ENCODE results near the gene BCL11B. TPM values are rescaled to one million over a fixed set of nuclear protein-coding genes. Genes with fewer than 3 reads are reported as not detected.

The BCL11B gene
- total RNA-seq, 1 experiment from 2014 or later, result 0.05 TPM

DNA sequence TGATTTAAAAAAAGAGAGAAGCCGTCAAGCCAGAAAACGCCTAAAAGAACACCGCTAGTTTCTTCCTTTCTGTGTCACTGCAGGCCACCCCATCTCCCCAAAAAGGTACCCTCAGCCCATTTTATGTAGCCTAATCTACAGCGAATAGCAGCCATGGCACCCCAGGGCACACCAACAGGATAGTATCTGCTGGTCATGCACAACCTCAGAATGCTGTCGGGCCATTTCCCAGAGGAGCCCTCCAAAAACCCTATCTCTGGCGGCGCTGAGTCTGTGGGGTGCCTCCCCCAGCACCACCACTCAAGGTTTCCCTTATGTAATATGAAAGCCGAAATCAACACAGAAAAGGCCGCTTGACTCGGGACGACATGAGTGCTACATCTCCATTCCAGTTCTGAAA, 98.9 kb downstream of the BCL11B start:
- Mint-ChIP-seq H3K27me3 (ENCODE audit: insufficient read depth, unreplicated experiment) (peaks cover 8% of the 10 kb centered on the region), H3K27ac (ENCODE audit: unreplicated experiment) (no peak overlapping the region), H3K4me1 (ENCODE audit: low read depth, unreplicated experiment) (no peaks in the 10 kb centered on the region), H3K4me3 (ENCODE audit: unreplicated experiment) (no peak overlapping the region), H3K36me3 (ENCODE audit: insufficient read depth, unreplicated experiment) (no peaks in the 10 kb centered on the region), H3K9me3 (ENCODE audit: unreplicated experiment) (no peaks in the 10 kb centered on the region)
- peaks cover 2% of the 10 kb centered on the region for H3K27me3 ChIP-seq (replicated peaks; ENCODE audit: control insufficient read depth, insufficient read depth, low read length)
- H3K36me3 ChIP-seq (ENCODE audit: control insufficient read depth, insufficient read depth, low read length), result no peaks in the 10 kb centered on the region
- H3K4me3 ChIP-seq (ENCODE audit: low read depth, low read length), result no peak overlapping the region
- DNase-seq, result no peak
- H3K9me3 ChIP-seq, result no peaks in the 10 kb centered on the region
- no TSS peak for BruUV-seq (replicated peaks)
- H3K4me1 ChIP-seq, result no peaks in the 10 kb centered on the region
- CTCF ChIA-PET, result no interaction called here
- POLR2A ChIA-PET, result no interaction called here
- intact Hi-C loops (cut with micrococcal nuclease; ENCODE audit: unreplicated experiment), result no loop called here
- TF ChIP-seq, protein P1, sequence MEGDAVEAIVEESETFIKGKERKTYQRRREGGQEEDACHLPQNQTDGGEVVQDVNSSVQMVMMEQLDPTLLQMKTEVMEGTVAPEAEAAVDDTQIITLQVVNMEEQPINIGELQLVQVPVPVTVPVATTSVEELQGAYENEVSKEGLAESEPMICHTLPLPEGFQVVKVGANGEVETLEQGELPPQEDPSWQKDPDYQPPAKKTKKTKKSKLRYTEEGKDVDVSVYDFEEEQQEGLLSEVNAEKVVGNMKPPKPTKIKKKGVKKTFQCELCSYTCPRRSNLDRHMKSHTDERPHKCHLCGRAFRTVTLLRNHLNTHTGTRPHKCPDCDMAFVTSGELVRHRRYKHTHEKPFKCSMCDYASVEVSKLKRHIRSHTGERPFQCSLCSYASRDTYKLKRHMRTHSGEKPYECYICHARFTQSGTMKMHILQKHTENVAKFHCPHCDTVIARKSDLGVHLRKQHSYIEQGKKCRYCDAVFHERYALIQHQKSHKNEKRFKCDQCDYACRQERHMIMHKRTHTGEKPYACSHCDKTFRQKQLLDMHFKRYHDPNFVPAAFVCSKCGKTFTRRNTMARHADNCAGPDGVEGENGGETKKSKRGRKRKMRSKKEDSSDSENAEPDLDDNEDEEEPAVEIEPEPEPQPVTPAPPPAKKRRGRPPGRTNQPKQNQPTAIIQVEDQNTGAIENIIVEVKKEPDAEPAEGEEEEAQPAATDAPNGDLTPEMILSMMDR (IDR thresholded peaks at IDR 0.05; ENCODE audit: insufficient read depth in 1 of 2, low read depth in 1 of 2, low read length in 1 of 2, severe bottlenecking in 1 of 2, unreplicated experiment in 1 of 2), result no peak

DNA sequence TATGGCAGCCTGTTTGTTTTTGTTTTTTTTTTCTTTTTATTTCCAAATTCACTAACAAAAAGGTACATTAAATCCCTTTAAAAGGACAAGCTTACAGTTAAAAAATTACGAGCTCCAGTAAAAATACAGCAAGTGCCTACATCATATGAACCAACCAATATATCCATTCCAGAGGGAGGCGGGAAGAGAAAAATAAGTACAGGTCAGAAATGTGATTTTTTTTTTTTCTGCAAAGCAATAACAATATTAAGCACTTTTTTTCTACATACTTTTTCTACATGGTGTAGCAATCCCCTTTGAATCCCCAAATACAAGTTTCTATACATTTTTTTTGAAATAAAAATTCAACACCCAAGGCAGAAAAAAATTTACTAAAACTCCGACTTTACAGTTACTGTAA, 100.6 kb downstream of the BCL11B start:
- peaks cover 11% of the 10 kb centered on the region for H3K27me3 Mint-ChIP-seq (ENCODE audit: insufficient read depth, unreplicated experiment)
- H3K9me3 Mint-ChIP-seq (ENCODE audit: unreplicated experiment), result peaks cover 6% of the 10 kb centered on the region
- no peaks in the 10 kb centered on the region for H3K4me1 Mint-ChIP-seq (ENCODE audit: low read depth, unreplicated experiment)
- POLR2A ChIA-PET, result no interaction called here
- Histone ChIP-seq H3K27me3 (replicated peaks; ENCODE audit: control insufficient read depth, insufficient read depth, low read length) (peaks cover 2% of the 10 kb centered on the region), H3K9me3 (no peaks in the 10 kb centered on the region), H3K36me3 (ENCODE audit: control insufficient read depth, insufficient read depth, low read length) (no peaks in the 10 kb centered on the region), H3K4me1 (no peaks in the 10 kb centered on the region), H3K4me3 (ENCODE audit: low read depth, low read length) (no peak overlapping the region)
- no peak overlapping the region for H3K27ac Mint-ChIP-seq (ENCODE audit: unreplicated experiment)
- CTCF ChIA-PET, result no interaction called here
- no peaks in the 10 kb centered on the region for H3K36me3 Mint-ChIP-seq (ENCODE audit: insufficient read depth, unreplicated experiment)
- no peak overlapping the region for H3K4me3 Mint-ChIP-seq (ENCODE audit: unreplicated experiment)
- no peak for DNase-seq
- no TSS peak for BruUV-seq (replicated peaks)
- intact Hi-C loops (cut with micrococcal nuclease; ENCODE audit: unreplicated experiment), result no loop called here
- TF ChIP-seq, protein P1 (IDR thresholded peaks at IDR 0.05; ENCODE audit: insufficient read depth in 1 of 2, low read depth in 1 of 2, low read length in 1 of 2, severe bottlenecking in 1 of 2, unreplicated experiment in 1 of 2), result no peak

DNA sequence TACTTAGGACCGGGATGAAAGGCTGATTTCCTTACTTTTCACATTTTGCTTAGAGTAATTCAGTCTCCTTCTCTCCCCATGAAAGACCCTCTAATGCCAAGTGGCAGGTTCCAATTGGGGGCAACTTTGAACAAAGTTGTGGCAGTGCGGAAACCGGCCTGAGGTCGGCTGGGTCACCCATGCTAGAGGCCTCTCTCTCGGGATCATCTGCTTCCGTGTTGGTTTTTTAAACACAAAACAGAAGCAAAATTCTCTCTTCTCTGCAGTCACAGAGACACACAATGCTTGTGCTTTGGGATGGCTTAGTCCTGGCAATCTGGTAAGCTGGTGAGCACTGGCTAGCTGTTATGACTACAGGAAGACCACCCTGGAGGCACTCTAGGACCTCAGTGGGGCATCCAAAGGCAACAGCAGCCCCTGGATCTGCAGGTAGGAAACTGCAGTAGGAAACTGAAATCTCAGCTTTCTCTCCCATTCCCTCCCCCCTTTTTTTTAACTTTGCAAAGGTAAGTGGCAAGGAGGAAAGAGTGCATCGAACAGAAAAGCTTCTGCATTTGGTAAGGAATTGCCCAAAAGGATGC, 102.1 kb downstream of the BCL11B start:
- H3K27me3 ChIP-seq (replicated peaks; ENCODE audit: control insufficient read depth, insufficient read depth, low read length), result peaks cover 2% of the 10 kb centered on the region
- H3K27me3 Mint-ChIP-seq (ENCODE audit: insufficient read depth, unreplicated experiment), result peaks cover 11% of the 10 kb centered on the region
- ChIA-PET POLR2A (no interaction called here), CTCF (no interaction called here)
- BruUV-seq (replicated peaks), result no TSS peak
- no peaks in the 10 kb centered on the region for H3K9me3 ChIP-seq
- H3K4me3 ChIP-seq (ENCODE audit: low read depth, low read length), result no peak overlapping the region
- H3K27ac Mint-ChIP-seq (ENCODE audit: unreplicated experiment), result no peak overlapping the region
- H3K36me3 ChIP-seq (ENCODE audit: control insufficient read depth, insufficient read depth, low read length), result no peaks in the 10 kb centered on the region
- peaks cover 9% of the 10 kb centered on the region for H3K9me3 Mint-ChIP-seq (ENCODE audit: unreplicated experiment)
- intact Hi-C loops (cut with micrococcal nuclease; ENCODE audit: unreplicated experiment), result no loop called here
- H3K36me3 Mint-ChIP-seq (ENCODE audit: insufficient read depth, unreplicated experiment), result no peaks in the 10 kb centered on the region
- H3K4me3 Mint-ChIP-seq (ENCODE audit: unreplicated experiment), result no peak overlapping the region
- H3K4me1 Mint-ChIP-seq (ENCODE audit: low read depth, unreplicated experiment), result no peaks in the 10 kb centered on the region
- no peak for DNase-seq
- H3K4me1 ChIP-seq, result no peaks in the 10 kb centered on the region
- TF ChIP-seq, protein P1 (IDR thresholded peaks at IDR 0.05; ENCODE audit: insufficient read depth in 1 of 2, low read depth in 1 of 2, low read length in 1 of 2, severe bottlenecking in 1 of 2, unreplicated experiment in 1 of 2), result no peak
